ENCODE data around the gene PTPRM. TPM values are rescaled to one million over a fixed set of nuclear protein-coding genes. Genes with fewer than 3 reads are reported as not detected.

The PTPRM gene
- total RNA-seq, 1 experiment from 2014 or later: 14.5 TPM

DNA sequence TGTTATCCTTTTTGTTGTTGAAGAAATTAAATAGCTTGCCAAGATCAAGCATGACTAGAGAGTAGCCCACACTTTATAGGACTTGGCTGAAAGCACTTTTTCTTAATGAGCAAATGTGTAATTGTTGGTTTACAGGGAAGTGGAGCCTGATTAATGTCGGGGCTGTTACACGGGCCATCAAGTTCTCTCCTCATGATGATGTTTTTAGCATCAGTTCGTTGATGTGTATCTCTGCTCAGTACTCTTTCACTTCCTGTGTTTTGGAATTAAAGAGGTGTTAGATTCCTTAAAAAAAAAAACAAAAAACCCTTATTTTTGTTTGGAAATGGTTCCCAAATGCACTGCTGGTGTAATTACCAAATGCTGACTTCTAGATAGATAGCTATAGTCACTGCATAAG, 114.2 kb downstream of the PTPRM start:
- ChIA-PET POLR2A (no interaction called here), CTCF (no interaction called here), RAD21 (ENCODE audit: low non-redundant PET in 1 of 2, low total read pairs in 2 of 2, uncharacterized antibody in 2 of 2, unreplicated experiment in 2 of 2) (no interaction called here)
- Histone ChIP-seq H3K4me2 (ENCODE audit: low read length) (no peak overlapping the region), H3K27me3 (ENCODE audit: insufficient read depth, low read length) (peaks cover 13% of the 10 kb centered on the region), H3K4me1 (ENCODE audit: control insufficient read depth in 1 of 2, insufficient read depth in 2 of 2, low read length in 2 of 2) (no peaks in the 10 kb centered on the region), H3K36me3 (ENCODE audit: control insufficient read depth in 1 of 2, insufficient read depth in 2 of 2, low read length in 2 of 2) (no peaks in the 10 kb centered on the region), H3K9me3 (ENCODE audit: control insufficient read depth in 1 of 2, insufficient read depth in 1 of 2, low read depth in 1 of 2, low read length in 2 of 2) (no peaks in the 10 kb centered on the region), H3K27ac (ENCODE audit: low read depth, low read length) (no peak overlapping the region), H2AFZ (ENCODE audit: low read depth, low read length, poor library complexity, severe bottlenecking) (no peak overlapping the region), H4K20me1 (ENCODE audit: insufficient read depth) (no peaks in the 10 kb centered on the region), H3K4me3 (replicated peaks in 1 of 2; ENCODE audit: low read depth in 1 of 2, low read length in 2 of 2) (no peak overlapping the region), H3K9me2 (ENCODE audit: insufficient read depth) (no peaks in the 10 kb centered on the region), H3K79me2 (ENCODE audit: insufficient read depth, low read length) (no peaks in the 10 kb centered on the region), H3K9ac (ENCODE audit: low read length) (no peak overlapping the region)
- DNase-seq (ENCODE audit: low read depth, low spot score) (no peak), ATAC-seq (no peak)
- TF ChIP-seq ATF3 (IDR thresholded peaks at IDR 0.05): no peak
- TF ChIP-seq JUND (IDR thresholded peaks at IDR 0.05): no peak
- TF ChIP-seq CEBPB (IDR thresholded peaks at IDR 0.05; ENCODE audit: low read depth): no peak
- no peak for TF ChIP-seq POLR2AphosphoS5 (IDR thresholded peaks at IDR 0.05; ENCODE audit: low read depth, low read length)
- TF ChIP-seq CBX3 (IDR thresholded peaks at IDR 0.05; ENCODE audit: low read depth): no peak
- no peak for TF ChIP-seq EZH2 (IDR thresholded peaks at IDR 0.05)
- no TSS peak for BruUV-seq (replicated peaks)
- intact Hi-C loops (cut with micrococcal nuclease): no loop called here

DNA sequence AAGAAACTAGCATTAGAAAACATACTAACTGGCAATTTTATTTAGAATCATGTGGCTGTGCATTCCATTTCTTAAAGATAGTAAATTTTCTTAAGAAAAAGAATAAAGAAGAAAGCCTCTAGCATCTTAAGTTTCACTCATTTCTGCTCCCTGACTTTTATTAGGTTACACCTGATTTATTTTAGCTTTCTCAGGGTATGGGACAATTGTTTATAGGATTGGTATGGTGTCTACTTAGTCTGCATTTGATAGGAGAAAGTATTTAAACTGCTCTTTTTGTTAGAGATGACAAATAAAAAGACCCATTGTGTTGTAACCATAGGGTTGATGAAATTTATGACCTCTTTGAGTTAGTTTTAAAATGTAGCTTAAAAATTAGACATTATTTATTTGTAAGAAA, 115.2 kb downstream of the PTPRM start:
- Histone ChIP-seq H4K20me1 (ENCODE audit: insufficient read depth) (no peaks in the 10 kb centered on the region), H3K79me2 (ENCODE audit: insufficient read depth, low read length) (no peaks in the 10 kb centered on the region), H3K9me2 (ENCODE audit: insufficient read depth) (no peaks in the 10 kb centered on the region), H3K36me3 (ENCODE audit: control insufficient read depth in 1 of 2, insufficient read depth in 2 of 2, low read length in 2 of 2) (no peaks in the 10 kb centered on the region), H3K4me2 (ENCODE audit: low read length) (no peak overlapping the region), H3K9ac (ENCODE audit: low read length) (no peak overlapping the region), H2AFZ (ENCODE audit: low read depth, low read length, poor library complexity, severe bottlenecking) (no peak overlapping the region), H3K4me1 (ENCODE audit: control insufficient read depth in 1 of 2, insufficient read depth in 2 of 2, low read length in 2 of 2) (no peaks in the 10 kb centered on the region), H3K9me3 (ENCODE audit: control insufficient read depth in 1 of 2, insufficient read depth in 1 of 2, low read depth in 1 of 2, low read length in 2 of 2) (no peaks in the 10 kb centered on the region), H3K27me3 (ENCODE audit: insufficient read depth, low read length) (peaks cover 15% of the 10 kb centered on the region), H3K27ac (ENCODE audit: low read depth, low read length) (no peak overlapping the region), H3K4me3 (replicated peaks in 1 of 2; ENCODE audit: low read depth in 1 of 2, low read length in 2 of 2) (no peak overlapping the region)
- TF ChIP-seq, protein P1, sequence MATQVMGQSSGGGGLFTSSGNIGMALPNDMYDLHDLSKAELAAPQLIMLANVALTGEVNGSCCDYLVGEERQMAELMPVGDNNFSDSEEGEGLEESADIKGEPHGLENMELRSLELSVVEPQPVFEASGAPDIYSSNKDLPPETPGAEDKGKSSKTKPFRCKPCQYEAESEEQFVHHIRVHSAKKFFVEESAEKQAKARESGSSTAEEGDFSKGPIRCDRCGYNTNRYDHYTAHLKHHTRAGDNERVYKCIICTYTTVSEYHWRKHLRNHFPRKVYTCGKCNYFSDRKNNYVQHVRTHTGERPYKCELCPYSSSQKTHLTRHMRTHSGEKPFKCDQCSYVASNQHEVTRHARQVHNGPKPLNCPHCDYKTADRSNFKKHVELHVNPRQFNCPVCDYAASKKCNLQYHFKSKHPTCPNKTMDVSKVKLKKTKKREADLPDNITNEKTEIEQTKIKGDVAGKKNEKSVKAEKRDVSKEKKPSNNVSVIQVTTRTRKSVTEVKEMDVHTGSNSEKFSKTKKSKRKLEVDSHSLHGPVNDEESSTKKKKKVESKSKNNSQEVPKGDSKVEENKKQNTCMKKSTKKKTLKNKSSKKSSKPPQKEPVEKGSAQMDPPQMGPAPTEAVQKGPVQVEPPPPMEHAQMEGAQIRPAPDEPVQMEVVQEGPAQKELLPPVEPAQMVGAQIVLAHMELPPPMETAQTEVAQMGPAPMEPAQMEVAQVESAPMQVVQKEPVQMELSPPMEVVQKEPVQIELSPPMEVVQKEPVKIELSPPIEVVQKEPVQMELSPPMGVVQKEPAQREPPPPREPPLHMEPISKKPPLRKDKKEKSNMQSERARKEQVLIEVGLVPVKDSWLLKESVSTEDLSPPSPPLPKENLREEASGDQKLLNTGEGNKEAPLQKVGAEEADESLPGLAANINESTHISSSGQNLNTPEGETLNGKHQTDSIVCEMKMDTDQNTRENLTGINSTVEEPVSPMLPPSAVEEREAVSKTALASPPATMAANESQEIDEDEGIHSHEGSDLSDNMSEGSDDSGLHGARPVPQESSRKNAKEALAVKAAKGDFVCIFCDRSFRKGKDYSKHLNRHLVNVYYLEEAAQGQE (IDR thresholded peaks at IDR 0.05; ENCODE audit: low read depth): no peak
- TF ChIP-seq SRF (IDR thresholded peaks at IDR 0.05; ENCODE audit: low read depth) (no peak), SIN3A (IDR thresholded peaks at IDR 0.05; ENCODE audit: low read depth) (no peak), TCF7L2 (IDR thresholded peaks at IDR 0.05; ENCODE audit: borderline replicate concordance, extremely low read depth, insufficient read depth, insufficient read length) (no peak), SP1 (IDR thresholded peaks at IDR 0.05; ENCODE audit: low read depth) (no peak), ELF1 (IDR thresholded peaks at IDR 0.05; ENCODE audit: borderline replicate concordance, low read depth) (no peak), ZFX (IDR thresholded peaks at IDR 0.05) (no peak), CBX3 (IDR thresholded peaks at IDR 0.05; ENCODE audit: low read depth) (no peak), FOSL1 (IDR thresholded peaks at IDR 0.05; ENCODE audit: low read depth) (no peak)
- TF ChIP-seq, protein P2, sequence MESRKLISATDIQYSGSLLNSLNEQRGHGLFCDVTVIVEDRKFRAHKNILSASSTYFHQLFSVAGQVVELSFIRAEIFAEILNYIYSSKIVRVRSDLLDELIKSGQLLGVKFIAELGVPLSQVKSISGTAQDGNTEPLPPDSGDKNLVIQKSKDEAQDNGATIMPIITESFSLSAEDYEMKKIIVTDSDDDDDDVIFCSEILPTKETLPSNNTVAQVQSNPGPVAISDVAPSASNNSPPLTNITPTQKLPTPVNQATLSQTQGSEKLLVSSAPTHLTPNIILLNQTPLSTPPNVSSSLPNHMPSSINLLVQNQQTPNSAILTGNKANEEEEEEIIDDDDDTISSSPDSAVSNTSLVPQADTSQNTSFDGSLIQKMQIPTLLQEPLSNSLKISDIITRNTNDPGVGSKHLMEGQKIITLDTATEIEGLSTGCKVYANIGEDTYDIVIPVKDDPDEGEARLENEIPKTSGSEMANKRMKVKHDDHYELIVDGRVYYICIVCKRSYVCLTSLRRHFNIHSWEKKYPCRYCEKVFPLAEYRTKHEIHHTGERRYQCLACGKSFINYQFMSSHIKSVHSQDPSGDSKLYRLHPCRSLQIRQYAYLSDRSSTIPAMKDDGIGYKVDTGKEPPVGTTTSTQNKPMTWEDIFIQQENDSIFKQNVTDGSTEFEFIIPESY (IDR thresholded peaks at IDR 0.05; ENCODE audit: extremely low read depth, insufficient replicate concordance, low read length): no peak
- DNase-seq (ENCODE audit: low read depth, low spot score) (no peak), ATAC-seq (no peak)
- CTCF ChIA-PET: no interaction called here
- intact Hi-C loops (cut with micrococcal nuclease): no loop called here
- RAD21 ChIA-PET (ENCODE audit: low non-redundant PET in 1 of 2, low total read pairs in 2 of 2, uncharacterized antibody in 2 of 2, unreplicated experiment in 2 of 2): no interaction called here
- POLR2A ChIA-PET: no interaction called here
- BruUV-seq (replicated peaks): no TSS peak

Data from HCT116 (cell line).